AML-193 (cell line): ENCODE data around the gene MRM2.
"Not testable (repeated sequence)": the region's sequence is repeated elsewhere in the genome, so short reads cannot be mapped to it uniquely, and the experiment has no call there.

Experiments
- DNase-seq, 2 experiments: peaks; one replicate each; lab custom pipeline; 2025; lab: John Stamatoyannopoulos, UW

The MRM2 gene

GRCh38 chr7:2241580-2242540, at the start of gene MRM2, which contains the start of gene NUDT1:
MRM2 (minus strand) TSS chr7:2242205; CDS start chr7:2242169, 36 bp downstream.
NUDT1 (plus strand) TSS chr7:2242226; CDS start chr7:2244575, 2,349 bp downstream.
- DNase-seq = peak; percentile 65 to 71

- no peak for DNase-seq
These were observed 48.9 kb upstream of the MRM2 start for GRCh38 chr7:2290877-2291276.

GRCh38 chr7:2289621-2290020, 47.6 kb upstream of the MRM2 start:
- no peak for DNase-seq

GRCh38 chr7:2289111-2289586, 47.1 kb upstream of the MRM2 start:
- DNase-seq = no peak

GRCh38 chr7:2288503-2288902, 46.5 kb upstream of the MRM2 start:
- DNase-seq = no peak

GRCh38 chr7:2287745-2288144, 45.7 kb upstream of the MRM2 start:
- DNase-seq = no peak

- no peak for DNase-seq
These were observed 41.1 kb upstream of the MRM2 start for GRCh38 chr7:2283074-2283473.

GRCh38 chr7:2282185-2282751, 40.3 kb upstream of the MRM2 start:
- DNase-seq = no peak

GRCh38 chr7:2281541-2281940, 39.5 kb upstream of the MRM2 start:
- DNase-seq = no peak

- no peak for DNase-seq
These were observed 38.4 kb upstream of the MRM2 start for GRCh38 chr7:2280424-2280823.

- no peak for DNase-seq
These were observed 37.9 kb upstream of the MRM2 start for GRCh38 chr7:2279896-2280295.

- DNase-seq = no peak
These were observed 36.0 kb upstream of the MRM2 start for GRCh38 chr7:2278026-2278425.

- DNase-seq = no peak
These were observed 34.1 kb upstream of the MRM2 start for GRCh38 chr7:2276107-2276506.

GRCh38 chr7:2275101-2275500, 33.1 kb upstream of the MRM2 start:
- no peak for DNase-seq

- no peak for DNase-seq
These were observed 32.7 kb upstream of the MRM2 start for GRCh38 chr7:2274666-2275065.

- DNase-seq = no peak
These were observed 31.9 kb upstream of the MRM2 start for GRCh38 chr7:2273866-2274265.

GRCh38 chr7:2272031-2272430, 30.0 kb upstream of the MRM2 start:
- no peak for DNase-seq

- no peak for DNase-seq
These were observed 29.4 kb upstream of the MRM2 start for GRCh38 chr7:2271273-2272026.

GRCh38 chr7:2270495-2270894, 28.5 kb upstream of the MRM2 start:
- DNase-seq = no peak

GRCh38 chr7:2269991-2270460, 28.0 kb upstream of the MRM2 start:
- DNase-seq = no peak

GRCh38 chr7:2269089-2269990, 27.3 kb upstream of the MRM2 start:
- DNase-seq = not testable (repeated sequence)
